OCI-LY7 (cell line): ENCODE data around the gene CLK2.

ENCODE experiments used
- CTCF ChIP-seq: fragments of 200-600 bp; sonication (generic); conservative IDR thresholded peaks from 2 replicates; pipeline ENCODE4 v1.5.1; 2014; ENCODE audit warnings: mild to moderate bottlenecking, antibody characterized with exemption, low read length, moderate library complexity, mixed read lengths
- EZH2phosphoT487 ChIP-seq: fragments of 200-600 bp; sonication (generic); IDR thresholded peaks from 2 replicates; pipeline ENCODE4 v1.6.1; 2018; ENCODE audit warnings: low read depth, borderline replicate concordance, mild to moderate bottlenecking, mixed run types, antibody characterized with exemption, low read length, moderate library complexity, mixed read lengths

GRCh38 chr1:155263067-155263466 lies 10.2 kb downstream of the CLK2 start:
- no peak for TF ChIP-seq CTCF
- no peak for TF ChIP-seq EZH2phosphoT487
